Right forelimb (tissue), 1 donor: ENCODE measurements around the gene KCNH4.
"Not testable (repeated sequence)": the region's sequence is repeated elsewhere in the genome, so short reads cannot be mapped to it uniquely, and the experiment has no call there.

Source experiments
- DNase-seq: peaks from one replicate; pipeline ENCODE4 v3.0.0-alpha.2; 2018

Gene KCNH4

DNA sequence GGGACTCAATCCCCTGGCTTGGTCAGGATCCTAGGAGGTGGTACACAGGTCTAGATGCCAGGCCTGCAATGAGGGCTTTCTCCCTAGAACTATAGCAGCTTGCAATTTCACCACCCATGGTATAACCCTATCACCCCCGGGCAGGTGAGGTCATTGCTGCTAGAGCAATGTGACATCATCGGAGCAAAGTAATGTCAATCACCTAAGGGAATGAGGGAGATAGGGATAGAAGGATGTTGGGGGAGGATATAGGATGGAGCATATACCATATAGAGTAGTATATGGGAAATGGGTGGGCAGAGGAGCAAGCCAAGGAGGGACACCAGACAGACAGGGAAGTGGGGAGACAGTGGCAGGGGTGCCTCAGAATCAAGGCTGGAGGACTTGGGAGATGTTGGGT, 3.3 kb downstream of the KCNH4 start:
- DNase-seq = no peak

DNA sequence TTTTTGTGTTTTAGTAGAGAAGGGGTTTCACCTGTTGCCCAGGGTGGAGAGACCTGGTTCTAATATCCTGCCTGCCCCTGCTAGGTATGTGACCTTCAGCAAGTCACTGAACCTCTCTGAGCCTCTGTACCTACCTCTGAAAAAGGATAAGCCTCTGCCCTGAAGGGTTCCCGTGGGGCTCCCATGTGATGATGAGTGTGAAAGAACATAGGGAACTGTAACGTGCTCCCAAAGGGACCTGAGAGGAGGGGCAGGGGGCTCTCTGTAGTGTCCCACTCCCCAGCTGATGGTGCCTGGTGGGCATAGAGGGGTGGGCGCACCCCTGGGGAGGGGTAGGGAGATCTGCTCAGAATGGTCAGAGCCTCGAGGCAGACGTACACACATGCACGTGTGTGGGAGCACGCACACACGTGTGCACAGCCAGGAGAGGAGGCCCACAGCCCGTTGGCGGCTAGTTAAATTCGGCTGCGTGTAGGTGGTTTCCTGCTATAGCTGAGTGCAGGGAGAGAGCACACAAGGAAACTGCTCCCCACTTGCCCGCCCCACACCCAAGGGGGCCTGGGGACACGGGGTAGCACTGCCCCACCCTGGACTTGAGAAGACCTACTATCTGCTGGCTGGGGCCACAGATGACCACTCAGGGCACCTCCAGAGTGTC, 6.7 kb downstream of the KCNH4 start:
- DNase-seq = no peak

DNA sequence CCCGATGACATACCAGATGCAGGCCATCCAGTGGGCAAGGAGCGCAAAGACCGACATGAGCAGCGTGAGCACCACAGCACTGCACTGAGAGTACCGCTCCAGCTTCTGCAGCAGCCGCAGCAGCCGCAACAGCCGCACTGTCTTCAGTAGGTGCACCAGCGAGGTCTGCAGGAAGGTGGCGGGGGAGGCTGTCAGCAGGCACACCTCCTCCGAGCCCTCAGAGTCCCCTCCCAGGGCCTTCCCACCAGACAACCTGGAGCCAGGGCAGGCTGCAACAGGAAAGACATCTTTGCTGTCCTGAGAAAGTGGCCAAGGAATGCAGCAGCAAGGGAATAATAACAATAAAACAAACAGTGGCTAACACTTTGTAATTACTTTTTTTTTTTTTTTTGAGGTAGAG, 9.1 kb downstream of the KCNH4 start:
- no peak for DNase-seq

DNA sequence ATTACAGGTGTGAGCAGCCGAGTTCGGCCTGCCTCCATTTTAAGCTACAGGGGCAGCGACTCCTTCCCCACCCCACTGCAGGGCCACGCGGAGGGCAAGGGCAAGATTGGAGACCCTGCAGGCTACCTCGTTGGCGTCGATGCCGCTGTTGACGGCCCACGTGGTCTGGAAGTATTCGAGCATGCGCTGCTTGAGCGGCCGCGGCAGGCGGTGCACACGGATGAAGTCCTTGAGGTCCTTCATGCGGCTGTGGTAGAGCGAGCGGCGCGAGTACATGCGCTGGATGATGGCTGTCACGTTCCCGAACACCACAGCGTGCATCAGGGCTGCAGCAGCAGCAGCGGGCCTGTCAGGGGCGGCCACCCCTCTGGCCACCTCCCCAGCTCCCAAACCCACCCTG, 11.6 kb downstream of the KCNH4 start:
- DNase-seq = no peak

DNA sequence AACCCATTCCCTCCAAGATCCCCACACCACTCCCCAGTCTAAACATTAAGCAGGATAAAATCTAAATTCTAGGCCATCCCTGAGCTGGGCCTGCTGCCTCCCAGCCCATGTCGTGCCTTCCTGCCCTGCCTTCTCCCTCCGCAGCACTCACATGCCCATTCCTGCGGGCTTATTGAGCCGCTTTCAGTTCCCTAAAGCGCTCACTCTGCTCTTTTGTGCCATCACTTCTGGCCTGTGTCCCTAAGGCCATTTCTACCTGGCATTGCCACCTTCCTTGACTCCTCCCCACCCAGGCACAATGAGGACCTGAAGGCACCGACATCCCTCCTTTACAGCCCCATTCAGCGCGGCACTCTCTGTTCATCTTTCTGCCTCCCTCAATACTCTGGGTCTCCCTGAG, 13.1 kb downstream of the KCNH4 start:
- DNase-seq = no peak

DNA sequence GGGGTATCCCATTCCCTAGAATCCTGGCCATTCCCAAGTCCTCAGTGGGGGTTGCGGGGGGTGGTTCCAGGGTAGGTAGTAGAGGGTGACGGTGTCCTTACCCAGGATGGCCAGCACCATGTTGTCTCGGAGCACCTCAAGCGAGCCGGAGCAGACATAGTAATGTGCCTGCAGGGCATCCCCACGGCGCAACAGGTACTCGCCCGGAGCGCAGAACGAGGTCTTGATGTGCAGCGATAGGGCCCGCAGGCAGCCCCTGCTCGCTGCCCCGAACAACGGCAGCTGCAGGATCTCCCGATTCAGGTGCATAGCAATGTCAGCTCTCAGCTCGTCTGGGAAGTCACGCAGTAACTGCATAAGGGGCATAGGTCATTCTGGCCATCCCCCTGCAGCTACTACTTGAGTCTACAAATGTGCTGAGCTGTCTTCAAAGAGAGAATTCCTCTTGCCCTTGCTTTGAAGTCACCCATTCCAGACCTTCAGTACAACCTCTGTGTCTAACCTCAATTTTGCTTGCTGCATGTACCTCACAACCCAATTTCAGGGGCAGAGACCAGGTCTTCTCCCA, 14.7 kb downstream of the KCNH4 start:
- DNase-seq = no peak

DNA sequence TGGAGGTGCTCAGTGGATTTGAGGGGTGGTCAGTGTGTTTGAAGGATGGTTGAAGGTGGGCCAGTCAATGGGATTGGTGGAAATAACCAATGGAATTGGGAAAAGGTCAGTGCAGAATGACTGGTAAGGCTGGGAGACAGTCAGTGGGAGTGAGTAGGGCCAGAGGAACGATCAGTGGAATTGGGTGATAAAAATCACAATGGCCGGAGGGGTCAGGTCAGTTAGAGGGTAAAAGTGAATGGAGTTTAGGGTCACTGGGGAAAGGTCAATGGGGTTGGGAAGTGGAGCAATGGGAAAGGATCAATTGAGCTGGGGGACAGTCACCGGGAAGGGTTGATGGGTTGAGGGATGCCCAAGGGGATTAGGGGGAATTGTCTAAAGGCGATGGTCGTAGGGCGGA, 15.2 kb downstream of the KCNH4 start:
- DNase-seq = no peak

DNA sequence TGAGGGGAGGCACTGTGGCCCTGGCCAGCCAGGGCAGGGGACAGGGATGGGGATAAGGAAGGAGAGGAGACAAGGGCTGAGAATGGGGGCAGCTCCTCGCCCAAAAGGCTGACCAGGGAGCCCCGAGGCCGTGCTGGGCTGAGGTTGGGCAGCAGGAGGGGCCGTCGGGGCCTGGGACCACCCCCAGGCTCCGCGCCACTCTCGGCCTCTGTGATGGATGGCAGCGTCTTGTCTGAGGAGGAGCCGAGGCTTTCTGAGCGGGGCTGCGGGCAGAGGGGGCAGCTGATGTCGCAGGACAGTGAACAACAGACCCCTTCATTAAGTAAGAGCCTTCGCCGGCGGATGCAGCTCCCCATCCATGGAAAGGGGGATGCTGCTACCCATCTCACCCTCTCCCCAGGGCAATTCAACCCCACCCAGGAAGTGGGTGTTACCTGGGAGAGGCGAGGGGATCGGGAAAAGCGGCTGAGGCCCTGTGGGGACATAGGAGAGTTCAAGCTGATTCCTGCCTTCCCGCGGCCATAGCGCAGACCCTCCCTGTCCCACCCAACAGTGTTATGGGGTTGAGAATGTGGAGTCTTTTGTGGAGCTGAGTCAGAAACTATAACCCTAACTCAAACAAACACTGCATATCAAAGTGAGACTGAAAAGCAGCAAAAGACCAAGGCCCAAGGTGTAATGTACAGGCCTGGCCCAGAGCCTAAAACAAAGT, 17.1 kb downstream of the KCNH4 start:
- DNase-seq = no peak

DNA sequence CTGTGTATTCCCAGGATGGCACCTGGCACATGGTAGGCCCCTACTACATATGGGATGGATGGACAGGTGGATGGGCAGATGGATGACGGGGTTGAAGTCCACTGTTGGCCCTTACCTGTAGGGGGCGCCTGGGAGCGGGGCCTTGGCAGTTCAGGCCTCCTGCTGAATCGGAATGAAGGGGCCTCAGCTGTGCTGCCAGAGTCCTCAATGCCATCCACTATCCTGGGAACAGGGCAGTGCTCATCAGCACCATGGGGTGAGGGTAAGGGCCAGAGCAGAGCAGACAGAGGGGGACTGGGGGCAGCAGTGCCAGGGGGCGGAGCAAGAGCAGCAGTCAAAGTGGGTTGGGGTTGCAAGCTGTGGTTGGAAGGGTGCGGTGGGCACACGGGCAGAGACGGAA, 17.8 kb downstream of the KCNH4 start:
- no peak for DNase-seq

DNA sequence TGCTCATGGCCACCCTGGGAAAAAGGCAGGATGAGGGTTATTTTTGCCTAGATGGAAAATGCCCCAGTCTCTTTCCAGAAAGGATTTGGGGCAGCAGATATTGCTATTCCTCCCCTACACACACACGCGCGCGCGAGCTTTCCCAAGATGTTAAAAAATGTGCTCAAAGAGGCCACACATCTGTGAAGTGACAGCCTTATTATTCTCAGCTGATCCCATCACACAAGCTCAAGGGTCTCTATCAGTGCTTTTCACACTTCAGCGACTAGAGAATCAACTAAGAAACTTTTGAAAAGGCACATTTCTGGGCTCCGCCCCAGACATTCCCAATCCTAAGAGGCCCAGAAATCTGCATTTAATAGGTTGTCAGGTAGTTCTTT, 20.4 kb downstream of the KCNH4 start:
- no peak for DNase-seq

DNA sequence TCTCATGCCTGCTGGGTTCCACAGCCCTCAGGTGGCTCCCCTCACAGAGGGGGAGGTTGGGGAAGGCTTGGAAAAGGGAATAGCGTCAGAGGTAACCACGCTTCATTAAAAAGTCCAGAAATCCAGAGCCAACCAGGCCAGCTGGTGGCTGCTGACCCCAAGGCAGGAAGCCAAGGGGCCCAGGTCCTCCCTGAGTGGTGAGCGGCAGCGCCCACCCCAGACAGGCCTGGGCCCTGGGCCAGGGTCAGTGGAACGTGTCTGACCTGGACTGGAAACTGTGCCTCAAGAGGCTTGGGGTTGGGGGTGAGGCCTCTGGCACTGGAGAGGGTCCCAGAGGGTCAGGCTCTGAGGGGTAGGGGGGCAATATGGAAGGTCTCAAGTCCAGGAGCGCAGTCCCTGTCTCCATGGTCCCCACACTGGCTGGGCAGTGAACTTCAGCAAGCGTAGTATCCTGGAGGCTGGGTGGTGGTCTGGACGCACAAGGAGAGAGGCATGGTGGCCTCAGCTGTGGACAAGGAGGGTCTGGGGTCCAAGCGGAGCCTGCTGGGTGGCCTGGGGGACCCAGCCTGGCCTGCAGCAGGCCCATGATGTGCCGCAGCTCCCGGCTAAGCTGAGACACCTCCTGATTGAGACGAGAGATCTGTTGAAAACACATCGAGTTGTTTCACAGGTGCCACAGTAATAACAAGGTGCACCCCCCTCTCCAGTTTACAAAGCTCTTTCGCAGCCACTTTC, 21.0 kb downstream of the KCNH4 start:
- DNase-seq = no peak

DNA sequence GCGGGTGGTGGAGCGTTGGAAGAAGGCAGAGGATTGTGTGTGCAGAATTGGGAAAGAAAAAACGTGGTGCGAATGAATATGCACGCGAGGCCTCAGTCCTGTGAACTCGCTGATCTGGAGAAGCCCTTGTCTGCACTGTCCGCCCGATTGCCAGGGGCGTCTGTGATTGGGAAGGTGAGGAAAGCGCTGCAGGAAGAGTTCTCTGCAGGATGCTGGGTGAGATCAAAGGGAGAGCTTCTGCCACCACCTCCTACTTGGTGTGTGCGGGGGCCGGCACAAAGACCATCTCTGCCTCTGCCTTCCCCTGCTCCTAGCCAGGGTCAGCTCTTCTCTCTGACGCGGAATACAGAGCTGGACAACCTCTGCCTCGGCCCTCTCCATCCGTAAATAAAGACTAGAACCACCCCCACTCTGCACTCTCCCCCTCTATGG, 25.3 kb downstream of the KCNH4 start:
- no peak for DNase-seq

DNA sequence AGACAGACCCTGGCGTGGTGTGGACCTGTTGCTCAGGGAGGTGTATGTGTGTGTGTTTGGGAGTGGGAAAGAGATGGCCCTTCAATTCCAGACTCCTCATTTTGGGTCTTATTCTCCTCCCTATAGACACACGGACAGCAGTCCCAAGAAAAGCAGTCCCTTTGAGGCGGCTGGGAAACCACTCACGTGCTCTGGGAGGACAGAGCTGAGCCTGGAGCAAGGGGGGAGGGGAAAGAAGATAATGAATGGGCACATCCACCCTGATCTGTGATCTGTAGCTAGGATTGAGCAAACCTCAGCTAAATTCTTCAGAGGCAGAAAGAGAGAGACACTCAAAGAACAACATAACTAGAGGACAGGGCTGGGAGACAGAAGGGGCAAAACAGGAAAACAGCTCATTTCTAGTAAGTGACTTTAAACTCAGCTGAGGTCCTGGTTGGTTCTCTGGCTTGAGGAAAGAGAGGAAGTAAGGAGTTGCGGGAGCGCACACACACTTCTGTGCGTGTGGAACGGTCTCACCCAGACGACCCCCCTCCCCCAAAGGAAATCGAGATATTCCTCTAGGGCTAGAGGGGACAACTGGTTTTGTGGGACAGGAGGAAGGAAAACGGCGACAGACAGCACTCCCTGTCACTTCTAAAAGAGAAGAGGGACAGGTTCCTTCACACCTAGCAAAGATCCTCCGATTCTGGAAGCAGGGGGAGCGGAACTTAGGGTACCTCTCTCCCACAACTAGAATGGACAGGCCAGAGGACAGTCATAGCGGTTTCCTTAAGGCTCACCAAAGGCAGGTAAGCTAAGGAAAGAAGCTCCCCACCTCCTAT, 26.8 kb downstream of the KCNH4 start:
- no peak for DNase-seq

DNA sequence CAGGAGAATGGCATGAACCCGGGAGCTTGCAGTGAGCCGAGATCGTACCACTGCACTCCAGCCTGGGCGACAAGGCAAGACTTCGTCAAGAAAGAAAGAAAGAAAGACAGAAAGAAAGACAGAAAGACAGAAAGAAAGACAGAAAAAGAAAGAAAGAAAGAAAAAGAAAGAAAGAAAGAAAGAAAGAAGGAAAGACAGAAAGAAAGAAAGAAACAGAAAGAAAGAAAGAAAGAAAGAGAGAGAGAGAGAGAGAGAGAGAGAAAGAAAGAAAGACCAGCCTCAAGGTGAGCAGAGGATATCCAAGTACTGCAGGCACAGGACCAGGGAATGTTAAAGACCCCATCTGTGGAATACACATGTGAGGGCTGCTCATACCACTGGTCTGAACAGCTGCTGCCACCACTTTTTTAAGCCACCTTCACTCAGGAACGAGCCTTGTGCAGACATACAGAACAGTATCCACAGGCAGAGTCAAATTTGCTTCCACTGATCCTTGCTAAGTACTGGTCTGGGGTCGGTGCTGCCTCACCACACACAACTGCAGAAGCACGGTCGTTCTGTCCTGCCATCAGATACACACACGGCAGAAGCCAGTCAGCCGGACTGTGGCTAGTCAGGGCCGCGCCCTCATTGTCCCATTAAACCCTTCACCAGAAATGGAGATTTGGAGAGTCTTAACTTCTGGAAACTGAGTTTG, 33.9 kb downstream of the KCNH4 start:
- DNase-seq = no peak

DNA sequence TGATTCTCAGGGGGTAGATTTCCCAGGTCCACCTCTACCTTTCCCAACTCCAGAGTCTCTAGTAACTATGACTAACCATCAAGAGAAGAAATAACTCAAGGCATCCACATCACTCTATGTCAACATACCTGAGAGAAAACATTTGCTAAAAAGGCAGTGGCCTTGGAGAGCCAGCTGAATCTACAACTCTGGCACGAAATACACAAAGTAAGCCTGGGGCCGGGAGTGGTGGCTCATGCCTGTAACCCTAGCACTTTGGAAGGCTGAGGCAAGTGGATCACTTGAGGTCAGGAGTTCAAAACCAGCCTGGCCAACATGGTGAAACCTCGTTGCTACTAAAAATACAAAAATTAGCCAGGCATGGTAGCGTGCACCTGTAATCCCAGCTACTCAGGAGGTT, 37.8 kb downstream of the KCNH4 start:
- not testable (repeated sequence) for DNase-seq

DNA sequence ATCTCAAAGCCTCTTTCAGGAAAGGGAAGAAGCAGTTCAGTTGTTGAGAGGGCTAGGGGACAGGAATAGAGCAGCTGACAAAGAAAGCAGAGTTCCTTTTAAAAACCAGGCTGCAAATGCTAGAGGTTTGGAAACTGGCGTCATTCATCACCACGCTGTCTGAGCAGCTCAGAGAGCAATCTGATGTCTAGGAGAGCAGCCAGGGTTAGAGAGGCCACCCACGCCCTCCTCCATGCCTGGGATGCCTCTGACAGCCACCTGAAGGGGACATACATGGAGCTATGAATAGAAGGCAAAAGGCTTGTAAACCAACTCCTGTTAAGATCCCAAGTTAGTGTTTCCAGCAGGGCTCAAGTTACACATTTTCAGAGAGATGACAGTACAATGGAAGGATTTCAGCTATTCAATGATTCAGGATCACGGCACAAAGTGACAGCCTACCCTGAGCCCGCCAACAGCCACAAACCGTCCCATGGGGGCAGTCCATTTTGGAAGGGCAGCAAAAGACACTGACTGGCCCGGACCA, 38.5 kb downstream of the KCNH4 start:
- DNase-seq = no peak

DNA sequence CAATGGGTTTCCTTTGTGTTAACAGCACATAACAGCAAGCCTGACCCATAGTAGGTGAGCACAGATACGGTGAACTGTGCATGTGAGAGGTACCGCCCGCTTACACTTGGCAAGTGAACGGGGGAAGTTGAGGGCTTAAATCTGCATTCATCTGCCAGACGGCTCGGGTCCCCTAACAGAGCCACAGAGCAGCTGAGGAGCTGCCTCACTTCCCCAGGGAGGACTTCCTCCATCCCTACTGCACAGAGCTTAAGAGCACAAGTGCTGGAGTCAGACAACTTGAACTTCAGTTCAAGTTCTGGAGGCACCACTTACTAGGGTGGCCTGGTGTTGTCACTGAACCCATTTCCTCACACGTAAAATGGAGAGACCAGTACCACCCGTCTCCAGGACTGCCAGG, 39.6 kb downstream of the KCNH4 start:
- no peak for DNase-seq

DNA sequence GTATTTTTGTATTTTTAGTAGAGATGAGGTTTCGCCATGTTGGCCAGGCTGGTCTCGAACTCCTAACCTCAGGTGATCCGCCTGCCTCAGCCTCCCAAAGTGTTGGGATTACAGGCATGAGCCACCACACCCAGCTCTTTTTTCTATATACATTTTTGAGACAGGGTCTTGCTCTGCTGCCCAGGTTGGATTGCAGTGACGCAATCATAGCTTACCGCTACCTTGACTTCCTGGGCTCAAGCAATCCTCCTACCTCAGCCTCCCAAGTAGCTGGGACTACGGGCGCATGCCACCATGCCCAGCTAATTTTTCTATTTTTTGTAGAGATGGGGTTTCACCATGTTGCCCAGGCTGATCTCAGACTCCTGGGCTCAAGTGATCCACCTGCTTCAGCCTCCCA, 40.3 kb downstream of the KCNH4 start:
- DNase-seq = not testable (repeated sequence)

DNA sequence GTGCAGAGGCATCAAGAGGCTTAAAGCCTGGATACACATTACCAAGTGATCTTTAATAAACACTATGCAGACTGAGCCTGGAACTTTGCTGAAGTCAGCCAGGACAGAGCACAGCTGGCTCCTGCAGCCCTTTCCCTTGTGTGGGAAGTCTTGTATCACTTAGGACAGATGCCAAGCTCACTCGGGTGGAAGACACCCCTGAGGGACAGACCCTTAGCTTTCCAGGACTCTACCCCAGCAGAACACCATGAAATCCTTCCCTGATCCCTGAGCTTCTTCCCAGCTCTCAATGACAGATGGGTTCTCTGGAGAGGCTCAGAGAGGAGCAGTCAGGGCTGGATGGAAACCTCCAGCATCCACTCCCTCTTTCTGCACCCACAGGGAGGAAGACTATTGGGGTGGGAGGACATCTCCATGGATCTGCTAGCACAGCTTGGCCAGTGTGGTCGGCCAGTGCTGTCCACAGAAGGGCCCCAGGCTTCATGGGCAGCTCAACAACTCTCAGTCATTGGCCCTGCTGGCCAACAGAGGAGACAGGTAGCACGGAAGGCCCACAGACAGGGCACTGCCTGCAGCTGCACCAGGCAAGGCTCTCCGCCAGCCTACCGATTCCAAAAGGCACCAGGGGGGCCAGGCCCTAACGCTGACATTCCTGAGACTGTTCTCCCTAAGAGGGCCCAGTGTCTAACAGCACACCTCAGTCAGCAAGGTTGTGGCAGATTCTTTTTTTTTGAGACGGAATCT, 42.0 kb downstream of the KCNH4 start:
- no peak for DNase-seq

DNA sequence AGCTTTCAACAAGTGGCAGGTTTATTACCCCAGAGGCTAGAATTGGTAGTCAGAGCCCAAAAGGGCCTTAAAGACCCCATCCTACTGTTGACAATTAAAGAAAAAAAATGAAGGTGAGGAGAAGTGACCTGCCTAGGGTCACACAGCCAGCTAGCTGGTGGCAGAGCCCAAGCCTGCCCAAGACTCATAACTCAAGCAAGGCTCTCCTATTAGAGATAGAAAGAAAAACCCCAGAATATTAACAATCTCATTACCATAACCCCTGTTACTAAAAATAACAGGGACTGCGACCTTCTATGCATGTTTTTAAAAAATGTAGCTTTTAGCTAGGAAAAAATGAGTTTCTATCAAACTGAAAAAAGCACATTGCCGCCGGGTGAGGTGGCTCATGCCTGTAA, 44.3 kb downstream of the KCNH4 start:
- DNase-seq = no peak
